ENCODE results near the gene CFAP74. TPM values are rescaled to one million over a fixed set of nuclear protein-coding genes. Genes with fewer than 3 reads are reported as not detected.

The CFAP74 gene
- polyA plus RNA-seq, 2 of the 4 experiments (the other 2 are of a cell fraction): 0.03 to 0.04 TPM

- TF ChIP-seq, protein P1, sequence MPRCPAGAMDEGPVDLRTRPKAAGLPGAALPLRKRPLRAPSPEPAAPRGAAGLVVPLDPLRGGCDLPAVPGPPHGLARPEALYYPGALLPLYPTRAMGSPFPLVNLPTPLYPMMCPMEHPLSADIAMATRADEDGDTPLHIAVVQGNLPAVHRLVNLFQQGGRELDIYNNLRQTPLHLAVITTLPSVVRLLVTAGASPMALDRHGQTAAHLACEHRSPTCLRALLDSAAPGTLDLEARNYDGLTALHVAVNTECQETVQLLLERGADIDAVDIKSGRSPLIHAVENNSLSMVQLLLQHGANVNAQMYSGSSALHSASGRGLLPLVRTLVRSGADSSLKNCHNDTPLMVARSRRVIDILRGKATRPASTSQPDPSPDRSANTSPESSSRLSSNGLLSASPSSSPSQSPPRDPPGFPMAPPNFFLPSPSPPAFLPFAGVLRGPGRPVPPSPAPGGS (IDR thresholded peaks at IDR 0.05): no peak
- TF ChIP-seq HOXB13 (CRISPR knock-in tag; IDR thresholded peaks at IDR 0.05; ENCODE audit: low read depth) (no peak), BHLHE40 (IDR thresholded peaks at IDR 0.05; ENCODE audit: low read depth, low read length) (no peak)
Measured at GRCh38 chr1:1994536-1994935, 9.1 kb downstream of the CFAP74 start (continued).

GRCh38 chr1:1990222-1990621 is 13.4 kb downstream of the CFAP74 start:
- DNase-seq (ENCODE audit: low read depth in 1 of 2, low spot score in 1 of 2) (no peak), ATAC-seq (no peak), FAIRE-seq (no peak)
- H3K27ac ChIP-seq: no peak overlapping the region
- no peak for TF ChIP-seq E2F6 (IDR thresholded peaks at IDR 0.05; ENCODE audit: borderline replicate concordance, low read depth)
- TF ChIP-seq ZC3H11A (IDR thresholded peaks at IDR 0.05): no peak
- no peak for TF ChIP-seq EHF (CRISPR knock-in tag; IDR thresholded peaks at IDR 0.05)
- TF ChIP-seq PBX3 (IDR thresholded peaks at IDR 0.05): no peak
- TF ChIP-seq FOXS1 (CRISPR knock-in tag; IDR thresholded peaks at IDR 0.05): no peak
- TF ChIP-seq CBX8 (IDR thresholded peaks at IDR 0.05): no peak
- TF ChIP-seq JUNB (IDR thresholded peaks at IDR 0.05): no peak
- TF ChIP-seq, protein P1 (IDR thresholded peaks at IDR 0.05): no peak
- no peak for TF ChIP-seq TFCP2L1 (CRISPR knock-in tag; IDR thresholded peaks at IDR 0.05)
- no peak for TF ChIP-seq FOSB (CRISPR knock-in tag; IDR thresholded peaks at IDR 0.05)
- TF ChIP-seq ESRRA (IDR thresholded peaks at IDR 0.05; ENCODE audit: borderline replicate concordance, low read length): no peak
- TF ChIP-seq ZSCAN20 (CRISPR knock-in tag; IDR thresholded peaks at IDR 0.05): no peak
- TF ChIP-seq SREBF2 (IDR thresholded peaks at IDR 0.05): no peak
- no peak for TF ChIP-seq KDM1A (IDR thresholded peaks at IDR 0.05; ENCODE audit: low read depth)
- TF ChIP-seq PHF8 (IDR thresholded peaks at IDR 0.05; ENCODE audit: borderline replicate concordance, low read depth): no peak
- no peaks in the 10 kb centered on the region for H3K4me1 ChIP-seq
- ChIA-PET POLR2A (no interaction called here), CTCF (interaction anchor here (0.7 to 1.6 kb wide), 2 partner anchors 12 to 30 kb away, joined by 3 to 7 read pairs; no protein-coding TSS in a partner anchor)
- no peak overlapping the region for H3K4me3 ChIP-seq
- WGBS (ENCODE audit: missing lambda C conversion rate): 94% methylated on average over 6 of the region's 10 CpGs
- H3K9me3 ChIP-seq: no peaks in the 10 kb centered on the region
- H3K4me2 ChIP-seq: no peak overlapping the region

DNA sequence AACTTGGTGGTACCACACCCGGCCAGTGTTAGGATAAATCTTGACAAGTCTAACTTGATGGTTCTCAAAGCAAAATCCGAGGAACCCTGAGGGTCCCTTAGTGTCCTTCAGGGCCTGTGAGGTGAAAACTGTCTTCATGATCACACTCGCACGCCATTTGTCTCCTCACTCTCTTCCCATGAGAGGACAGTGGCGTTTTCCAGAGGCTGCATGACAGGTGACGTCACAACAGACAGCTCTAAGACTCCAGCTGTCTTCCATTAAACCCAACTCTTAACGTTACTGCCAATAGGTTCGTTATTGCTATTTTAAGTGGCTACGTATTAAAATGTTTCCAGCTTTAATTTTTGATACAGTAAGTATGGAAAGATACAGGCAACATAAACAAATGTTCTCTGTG is 13.8 kb downstream of the CFAP74 start:
- H3K4me1 ChIP-seq: no peaks in the 10 kb centered on the region
- DNase-seq (ENCODE audit: low read depth in 1 of 2, low spot score in 1 of 2): no peak
- no peak overlapping the region for H3K27ac ChIP-seq
- TF ChIP-seq RARB (CRISPR knock-in tag; IDR thresholded peaks at IDR 0.05): no peak
- TF ChIP-seq KDM5A (IDR thresholded peaks at IDR 0.05): no peak
- TF ChIP-seq POLR2A (IDR thresholded peaks at IDR 0.05; ENCODE audit: low read length): no peak
- TF ChIP-seq ZNF302 (CRISPR knock-in tag; IDR thresholded peaks at IDR 0.05): no peak
- TF ChIP-seq RCOR1 (IDR thresholded peaks at IDR 0.05; ENCODE audit: low read depth, low read length): no peak
- TF ChIP-seq SMC3 (IDR thresholded peaks at IDR 0.05): no peak
- TF ChIP-seq CBX8 (IDR thresholded peaks at IDR 0.05): no peak
- TF ChIP-seq ZC3H11A (IDR thresholded peaks at IDR 0.05): no peak
- no peak for TF ChIP-seq FOXS1 (CRISPR knock-in tag; IDR thresholded peaks at IDR 0.05)
- 65% methylated on average over 9 of the region's 9 CpGs for WGBS (ENCODE audit: missing lambda C conversion rate)
- H3K4me3 ChIP-seq: no peak overlapping the region
- ChIA-PET POLR2A (no interaction called here), CTCF (no interaction called here)
- no peak for ATAC-seq
- no peaks in the 10 kb centered on the region for H3K9me3 ChIP-seq
- H3K4me2 ChIP-seq: no peak overlapping the region
- FAIRE-seq: no peak
